ENCODE data around the gene NOS3.

NOS3 gene

DNA sequence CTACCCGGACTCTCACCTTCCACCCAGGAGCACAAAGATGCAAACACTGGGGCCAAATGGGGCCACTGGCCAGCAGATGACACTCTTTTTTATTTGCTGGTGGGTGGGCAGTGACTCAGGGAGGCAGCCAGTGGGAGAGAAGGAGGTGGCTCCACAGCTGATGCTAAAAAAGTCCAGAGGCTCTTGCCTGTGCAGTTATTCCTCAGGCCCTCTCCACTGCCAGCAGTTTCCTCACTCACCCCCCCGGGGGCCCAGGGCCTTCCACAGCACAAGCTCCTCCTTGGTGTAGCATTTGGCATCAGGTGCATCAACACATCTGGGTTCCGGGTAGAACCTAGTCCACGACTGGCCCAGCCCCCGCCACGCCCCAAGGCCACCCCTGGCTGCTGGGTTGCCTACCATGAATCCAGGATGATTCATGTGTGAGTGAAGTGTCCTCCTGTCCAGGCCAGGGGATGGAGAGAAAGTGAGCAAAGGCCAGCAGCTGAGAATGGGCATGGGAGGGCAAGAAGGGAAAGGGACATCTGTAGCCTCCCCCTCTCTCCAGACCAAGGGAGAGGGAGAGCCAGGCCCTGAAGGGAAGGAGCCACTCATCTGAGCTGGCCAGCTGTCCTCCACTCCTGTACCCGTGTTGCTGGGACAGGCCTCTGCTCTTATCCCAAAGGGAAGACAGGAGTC, 11.0 kb upstream of the NOS3 start:
- no peak for DNase-seq (ENCODE audit: low read depth)

DNA sequence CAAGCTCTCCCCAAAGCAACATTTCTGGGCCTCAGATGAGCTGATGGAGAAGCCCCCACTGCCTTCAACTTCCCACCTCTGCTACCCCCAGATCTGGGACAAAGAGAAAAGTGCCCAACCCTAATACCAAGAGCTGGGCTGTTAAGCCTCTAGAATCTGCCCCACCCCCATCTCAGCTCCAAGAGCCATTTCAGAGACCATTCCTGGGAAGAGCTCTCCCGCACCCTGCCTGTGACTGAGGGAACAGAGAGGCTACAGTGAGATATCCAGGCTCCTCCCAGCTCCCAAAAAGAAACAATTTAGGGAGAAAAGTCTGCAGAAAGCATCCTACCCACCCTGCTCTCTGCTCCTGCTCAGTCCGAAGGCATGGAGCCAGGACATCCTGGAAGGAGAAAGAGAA, 10.2 kb upstream of the NOS3 start:
- DNase-seq (ENCODE audit: low read depth) = no peak

DNA sequence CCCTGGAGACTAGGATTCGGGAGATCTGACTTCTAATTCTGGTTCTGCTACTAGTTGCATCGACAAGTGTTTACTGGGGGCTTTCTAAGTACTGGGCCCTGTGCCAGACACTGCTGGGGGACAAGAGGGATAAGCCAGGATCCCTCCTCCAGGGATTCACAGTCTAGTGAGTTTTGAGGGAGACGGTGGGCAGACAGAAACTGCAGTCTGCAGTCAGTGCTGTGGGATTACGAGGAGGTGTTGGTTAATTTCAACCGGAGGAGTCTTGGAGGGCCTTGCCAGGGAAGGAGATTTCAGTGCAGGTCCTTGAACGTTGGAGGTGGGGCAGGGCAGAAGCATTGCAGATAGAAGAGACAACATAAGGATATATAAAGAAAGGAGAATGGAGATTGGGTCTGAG, 9.2 kb upstream of the NOS3 start:
- DNase-seq (ENCODE audit: low read depth) = no peak

DNA sequence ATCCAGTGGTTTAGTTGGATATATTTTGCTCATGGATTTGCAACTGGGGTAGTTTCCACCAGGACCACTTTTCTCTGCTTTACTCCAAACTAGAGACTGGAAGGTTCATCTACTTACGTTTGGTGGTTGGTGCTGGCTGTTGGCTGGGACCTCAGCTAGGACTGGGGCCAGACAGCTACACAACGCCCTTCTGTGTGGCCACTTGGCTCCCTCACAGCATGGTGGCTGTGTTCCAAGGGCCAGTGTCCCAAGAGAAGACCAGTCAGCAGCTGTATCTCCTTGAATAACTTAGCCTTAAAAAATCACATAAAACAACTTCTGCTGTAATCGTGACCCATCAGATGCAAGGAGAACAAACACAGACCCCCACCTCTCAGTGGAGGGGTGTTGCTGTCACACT, 8.5 kb upstream of the NOS3 start:
- DNase-seq (ENCODE audit: low read depth) = no peak

DNA sequence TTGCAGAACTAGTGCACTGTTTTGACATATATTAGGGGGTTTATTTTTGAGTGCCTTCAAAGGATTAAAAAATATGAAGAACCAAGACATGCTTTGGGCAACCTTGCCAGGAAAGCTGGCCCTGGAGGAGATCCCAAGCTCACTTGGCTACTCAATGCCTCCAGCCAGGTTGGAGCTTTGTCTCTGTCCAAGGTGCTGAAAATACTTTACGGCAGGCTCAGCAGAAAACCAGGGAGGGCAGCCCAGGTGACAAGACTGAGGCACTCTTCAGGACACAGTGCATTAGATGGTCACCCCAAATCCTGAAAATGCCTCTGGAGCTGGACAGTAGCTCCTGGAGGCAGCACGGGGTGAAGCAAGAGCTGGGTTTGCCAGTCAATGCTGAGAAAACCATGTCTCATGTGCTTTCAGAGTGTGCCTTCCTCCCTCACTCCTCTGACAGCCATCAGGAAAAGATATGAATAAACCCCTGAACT, 6.9 kb upstream of the NOS3 start:
- DNase-seq (ENCODE audit: low read depth) = peak; percentile 39

DNA sequence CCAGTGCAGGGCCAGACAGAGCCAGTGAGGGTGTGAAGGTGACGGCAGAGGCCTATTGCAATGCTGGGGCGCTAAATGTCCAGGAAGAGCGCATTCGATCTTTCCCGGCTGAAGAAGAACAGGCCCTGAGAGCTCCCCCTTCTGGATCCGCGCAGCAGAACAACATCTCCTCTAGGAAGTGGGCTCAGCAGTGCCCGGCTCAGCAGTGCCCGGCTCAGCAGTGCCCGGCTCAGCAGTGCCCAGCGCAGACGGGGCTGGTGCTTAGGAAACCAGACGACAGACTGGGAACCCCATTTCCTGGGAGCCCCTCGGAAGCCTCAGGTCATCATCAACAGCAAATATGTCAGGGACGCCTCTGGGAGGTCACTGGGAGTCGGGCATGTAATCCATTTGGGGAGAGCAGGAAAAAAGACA, 4.7 kb upstream of the NOS3 start:
- peak; percentile 66 for DNase-seq (ENCODE audit: low read depth)

DNA sequence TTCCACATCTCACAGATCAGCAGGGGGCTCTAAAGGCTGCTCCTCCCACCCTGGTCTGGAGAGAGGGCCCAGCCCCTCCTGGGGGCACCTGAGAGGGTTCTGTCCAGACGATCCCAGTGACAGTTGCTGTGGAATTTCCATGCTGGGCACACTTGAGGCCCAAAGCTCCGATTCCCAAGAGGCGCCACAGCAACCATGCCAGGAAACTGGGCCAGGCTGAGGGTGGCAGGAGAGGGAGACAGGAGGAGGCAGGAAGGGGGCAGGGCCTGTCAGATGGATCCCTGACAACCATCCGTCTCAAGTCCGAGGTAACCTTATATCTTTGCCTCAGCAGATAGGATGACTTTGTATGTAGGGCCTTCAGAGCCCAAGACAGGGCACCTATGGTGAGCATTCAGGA, 4.3 kb upstream of the NOS3 start:
- DNase-seq (ENCODE audit: low read depth) = no peak

DNA sequence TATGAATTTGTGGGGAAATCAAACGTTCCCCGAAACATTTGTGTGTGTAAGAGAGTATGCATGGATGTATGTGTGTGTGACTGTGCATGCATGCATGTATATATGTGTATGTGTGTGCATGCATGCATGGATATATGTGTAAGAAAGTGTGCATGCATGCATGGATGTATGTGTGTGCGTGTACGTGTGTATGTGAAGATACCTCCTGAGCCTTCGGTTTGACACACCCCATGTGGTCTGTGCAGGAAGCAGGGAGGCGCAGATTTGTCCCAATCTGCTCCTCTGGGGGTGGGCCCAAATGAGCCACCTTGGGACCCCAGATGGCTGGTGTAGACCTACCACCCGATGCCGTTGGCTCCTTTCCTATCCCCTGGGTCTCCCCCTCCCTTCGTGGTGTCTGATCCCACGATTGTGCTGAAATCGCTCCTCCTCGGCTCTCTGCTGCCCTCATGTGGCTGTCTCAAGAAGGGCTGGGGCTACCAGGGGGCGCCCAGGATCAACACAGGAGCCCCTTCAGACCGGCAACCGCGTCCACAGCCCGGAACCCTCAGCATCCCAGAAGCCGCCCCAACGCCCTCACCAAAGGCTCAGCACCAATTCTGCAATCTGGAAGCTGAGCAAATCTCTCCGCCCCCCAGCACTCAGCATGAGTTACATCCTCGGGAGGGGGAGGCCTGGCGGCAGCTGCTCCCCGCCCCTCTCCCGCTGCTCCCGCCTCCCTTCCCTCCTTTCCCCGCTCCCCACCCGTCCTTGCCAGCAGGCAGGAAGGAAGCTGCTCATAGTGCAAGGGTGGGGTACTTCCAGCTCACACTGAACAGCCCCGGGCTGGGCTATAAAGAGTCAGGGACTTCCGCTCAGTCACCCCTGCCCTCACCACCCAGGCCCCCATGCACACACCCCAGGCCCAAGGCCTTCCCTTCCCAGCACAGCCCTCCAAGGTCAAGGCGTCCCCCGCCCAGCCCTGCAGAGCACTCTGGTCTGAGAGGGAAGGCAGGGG, 2.3 kb upstream of the NOS3 start:
- DNase-seq (ENCODE audit: low read depth) = peak; percentile 47

DNA sequence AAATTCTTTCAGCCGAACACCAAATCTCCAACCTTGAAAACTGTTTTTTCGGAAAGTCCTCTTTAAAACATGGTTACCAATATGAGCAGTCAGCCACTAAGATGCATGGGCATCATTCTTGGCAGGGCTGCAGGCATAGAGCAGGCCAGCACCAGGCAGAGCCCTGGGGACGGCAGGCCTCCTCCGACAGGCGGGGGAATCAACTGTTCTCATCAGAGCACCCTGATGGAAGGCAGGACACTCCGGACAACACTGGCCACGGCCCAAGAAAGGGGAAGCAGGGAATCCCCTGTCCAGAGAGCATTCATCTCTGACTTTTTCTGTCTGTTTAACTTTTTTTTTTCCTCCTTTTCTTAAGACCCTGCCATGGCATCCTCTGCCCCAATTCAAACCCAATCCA, 1.4 kb upstream of the NOS3 start:
- no peak for DNase-seq (ENCODE audit: low read depth)

DNA sequence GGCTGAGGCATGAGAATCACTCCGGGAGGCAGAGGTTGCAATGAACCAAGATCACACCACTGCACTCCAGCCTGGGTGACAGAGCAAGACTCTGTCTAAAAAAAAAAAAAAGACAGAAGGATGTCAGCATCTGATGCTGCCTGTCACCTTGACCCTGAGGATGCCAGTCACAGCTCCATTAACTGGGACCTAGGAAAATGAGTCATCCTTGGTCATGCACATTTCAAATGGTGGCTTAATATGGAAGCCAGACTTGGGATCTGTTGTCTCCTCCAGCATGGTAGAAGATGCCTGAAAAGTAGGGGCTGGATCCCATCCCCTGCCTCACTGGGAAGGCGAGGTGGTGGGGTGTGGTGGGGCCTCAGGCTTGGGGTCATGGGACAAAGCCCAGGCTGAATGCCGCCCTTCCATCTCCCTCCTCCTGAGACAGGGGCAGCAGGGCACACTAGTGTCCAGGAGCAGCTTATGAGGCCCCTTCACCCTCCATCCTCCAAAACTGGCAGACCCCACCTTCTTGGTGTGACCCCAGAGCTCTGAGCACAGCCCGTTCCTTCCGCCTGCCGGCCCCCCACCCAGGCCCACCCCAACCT, 1.3 kb downstream of the NOS3 start:
- no peak for DNase-seq (ENCODE audit: low read depth)

DNA sequence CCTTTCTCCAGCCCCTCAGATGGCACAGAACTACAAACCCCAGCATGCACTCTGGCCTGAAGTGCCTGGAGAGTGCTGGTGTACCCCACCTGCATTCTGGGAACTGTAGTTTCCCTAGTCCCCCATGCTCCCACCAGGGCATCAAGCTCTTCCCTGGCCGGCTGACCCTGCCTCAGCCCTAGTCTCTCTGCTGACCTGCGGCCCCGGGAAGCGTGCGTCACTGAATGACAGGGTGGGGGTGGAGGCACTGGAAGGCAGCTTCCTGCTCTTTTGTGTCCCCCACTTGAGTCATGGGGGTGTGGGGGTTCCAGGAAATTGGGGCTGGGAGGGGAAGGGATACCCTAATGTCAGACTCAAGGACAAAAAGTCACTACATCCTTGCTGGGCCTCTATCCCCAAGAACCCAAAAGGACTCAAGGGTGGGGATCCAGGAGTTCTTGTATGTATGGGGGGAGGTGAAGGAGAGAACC, 2.1 kb downstream of the NOS3 start:
- peak; percentile 47 for DNase-seq (ENCODE audit: low read depth)

DNA sequence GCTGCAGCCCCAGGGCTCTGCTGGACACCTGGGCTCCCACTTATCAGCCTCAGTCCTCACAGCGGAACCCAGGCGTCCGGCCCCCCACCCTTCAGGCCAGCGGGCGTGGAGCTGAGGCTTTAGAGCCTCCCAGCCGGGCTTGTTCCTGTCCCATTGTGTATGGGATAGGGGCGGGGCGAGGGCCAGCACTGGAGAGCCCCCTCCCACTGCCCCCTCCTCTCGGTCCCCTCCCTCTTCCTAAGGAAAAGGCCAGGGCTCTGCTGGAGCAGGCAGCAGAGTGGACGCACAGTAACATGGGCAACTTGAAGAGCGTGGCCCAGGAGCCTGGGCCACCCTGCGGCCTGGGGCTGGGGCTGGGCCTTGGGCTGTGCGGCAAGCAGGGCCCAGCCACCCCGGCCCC, 2.7 kb downstream of the NOS3 start:
- DNase-seq (ENCODE audit: low read depth) = no peak

DNA sequence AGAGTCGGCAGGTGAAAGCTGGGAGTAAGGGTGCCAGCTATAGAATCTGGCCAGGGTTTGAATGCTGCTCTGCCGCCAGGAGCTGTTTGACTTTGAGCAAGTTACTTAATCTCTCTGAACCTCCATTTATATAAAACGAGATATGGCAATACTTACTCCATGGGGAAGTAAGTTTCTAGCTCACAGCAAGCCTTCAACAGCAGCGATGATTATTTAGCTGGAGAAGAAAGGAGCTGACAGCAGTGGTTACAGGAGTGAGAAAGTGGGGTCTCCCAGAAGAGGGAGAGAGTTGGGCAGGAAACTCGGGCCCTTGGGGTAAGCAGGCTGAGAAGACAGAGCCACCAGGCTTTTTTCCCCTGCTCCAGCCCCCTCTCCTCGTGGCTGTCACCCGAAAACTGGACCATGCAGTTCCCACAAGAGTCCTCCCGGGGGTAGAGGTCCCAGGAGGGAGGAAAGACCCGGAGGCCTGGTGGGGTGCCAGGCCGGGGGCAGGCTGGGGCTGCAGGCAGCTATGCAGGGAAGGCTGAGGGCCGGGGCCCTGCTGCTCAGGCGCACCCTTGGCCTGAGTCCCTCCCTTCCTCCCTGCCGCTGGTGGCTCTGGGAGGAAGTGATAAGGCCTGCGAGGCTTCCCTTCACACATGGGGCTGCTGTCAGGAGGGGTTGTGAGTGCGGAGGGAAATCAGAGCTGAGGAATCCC, 3.5 kb downstream of the NOS3 start:
- no peak for DNase-seq (ENCODE audit: low read depth)

DNA sequence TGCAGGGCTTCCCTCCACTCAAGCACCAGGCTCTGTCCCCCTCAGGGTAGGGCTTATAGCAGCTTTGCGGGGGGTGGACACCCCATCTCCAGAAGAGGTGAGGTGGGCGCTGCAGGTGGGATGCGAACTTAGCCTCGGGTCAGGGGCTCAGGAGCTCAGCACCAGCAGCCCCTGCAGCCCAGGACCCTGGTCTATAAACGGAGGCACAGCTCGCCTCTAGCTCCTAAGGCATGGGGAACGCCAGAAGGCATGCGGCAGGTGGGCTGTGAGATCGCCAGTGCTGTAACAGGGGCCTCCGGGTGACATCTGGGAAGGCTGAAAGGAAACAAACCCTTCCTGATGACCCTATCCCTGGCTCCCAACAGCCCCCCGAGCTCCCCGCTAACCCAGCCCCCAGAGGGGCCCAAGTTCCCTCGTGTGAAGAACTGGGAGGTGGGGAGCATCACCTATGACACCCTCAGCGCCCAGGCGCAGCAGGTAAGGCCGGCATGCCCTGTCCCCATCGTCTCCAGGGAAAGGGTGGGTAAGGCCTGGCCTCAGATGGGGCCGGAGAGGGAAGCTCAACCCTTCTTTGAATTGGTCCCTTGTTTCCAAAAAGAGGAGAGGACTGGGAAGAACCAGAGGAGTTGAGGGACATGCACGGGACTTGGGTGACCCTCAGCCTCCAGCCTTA, 4.2 kb downstream of the NOS3 start:
- DNase-seq (ENCODE audit: low read depth) = no peak

DNA sequence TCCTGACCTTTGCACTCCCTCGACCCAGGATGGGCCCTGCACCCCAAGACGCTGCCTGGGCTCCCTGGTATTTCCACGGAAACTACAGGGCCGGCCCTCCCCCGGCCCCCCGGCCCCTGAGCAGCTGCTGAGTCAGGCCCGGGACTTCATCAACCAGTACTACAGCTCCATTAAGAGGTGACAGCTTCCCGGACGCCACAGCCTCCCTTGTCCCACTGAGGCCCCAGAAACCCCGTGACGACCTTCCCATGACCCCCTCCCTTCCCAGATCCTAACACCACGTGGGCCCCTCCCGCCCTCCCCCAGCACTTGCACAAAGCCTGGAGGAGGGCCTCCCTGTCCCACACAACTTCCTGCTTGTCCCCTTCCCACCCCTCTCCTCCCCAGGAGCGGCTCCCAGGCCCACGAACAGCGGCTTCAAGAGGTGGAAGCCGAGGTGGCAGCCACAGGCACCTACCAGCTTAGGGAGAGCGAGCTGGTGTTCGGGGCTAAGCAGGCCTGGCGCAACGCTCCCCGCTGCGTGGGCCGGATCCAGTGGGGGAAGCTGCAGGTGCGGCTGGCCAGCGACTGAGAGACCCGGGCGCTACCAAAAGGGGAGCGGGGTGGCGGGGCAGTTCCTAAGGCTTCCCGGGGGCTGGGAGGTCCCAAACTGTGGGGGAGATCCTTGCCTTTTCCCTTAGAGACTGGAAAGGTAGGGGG, 5.7 kb downstream of the NOS3 start:
- DNase-seq (ENCODE audit: low read depth) = no peak

DNA sequence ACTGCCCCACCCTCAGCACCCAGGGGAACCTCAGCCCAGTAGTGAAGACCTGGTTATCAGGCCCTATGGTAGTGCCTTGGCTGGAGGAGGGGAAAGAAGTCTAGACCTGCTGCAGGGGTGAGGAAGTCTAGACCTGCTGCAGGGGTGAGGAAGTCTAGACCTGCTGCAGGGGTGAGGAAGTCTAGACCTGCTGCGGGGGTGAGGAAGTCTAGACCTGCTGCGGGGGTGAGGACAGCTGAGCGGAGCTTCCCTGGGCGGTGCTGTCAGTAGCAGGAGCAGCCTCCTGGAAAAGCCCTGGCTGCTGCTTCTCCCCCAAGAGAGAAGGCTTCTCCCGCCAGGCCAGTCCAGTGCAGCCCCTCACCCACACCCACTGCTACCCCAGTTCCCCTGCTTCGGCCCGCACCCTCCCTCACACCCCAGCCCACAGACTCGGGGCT, 6.3 kb downstream of the NOS3 start:
- no peak for DNase-seq (ENCODE audit: low read depth)

DNA sequence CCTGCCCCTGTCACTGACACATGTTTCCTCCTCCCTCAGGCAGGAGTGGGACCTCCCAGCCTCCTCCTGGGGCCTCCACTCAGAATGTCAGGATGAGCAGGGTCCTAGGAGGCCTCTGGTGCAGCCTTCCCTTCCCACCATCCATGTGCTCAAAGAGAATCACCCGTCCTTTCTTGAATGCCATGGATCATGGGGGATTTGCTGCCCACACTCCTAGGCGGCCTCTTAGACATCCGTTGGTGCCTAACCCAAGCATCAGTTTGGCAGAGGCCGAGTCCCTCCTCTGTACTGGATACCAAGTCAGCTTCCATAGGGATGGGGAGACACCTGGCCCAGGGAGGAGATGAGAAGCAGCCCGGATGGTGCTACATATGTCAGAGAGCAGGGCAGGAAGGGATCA, 7.0 kb downstream of the NOS3 start:
- DNase-seq (ENCODE audit: low read depth) = no peak

DNA sequence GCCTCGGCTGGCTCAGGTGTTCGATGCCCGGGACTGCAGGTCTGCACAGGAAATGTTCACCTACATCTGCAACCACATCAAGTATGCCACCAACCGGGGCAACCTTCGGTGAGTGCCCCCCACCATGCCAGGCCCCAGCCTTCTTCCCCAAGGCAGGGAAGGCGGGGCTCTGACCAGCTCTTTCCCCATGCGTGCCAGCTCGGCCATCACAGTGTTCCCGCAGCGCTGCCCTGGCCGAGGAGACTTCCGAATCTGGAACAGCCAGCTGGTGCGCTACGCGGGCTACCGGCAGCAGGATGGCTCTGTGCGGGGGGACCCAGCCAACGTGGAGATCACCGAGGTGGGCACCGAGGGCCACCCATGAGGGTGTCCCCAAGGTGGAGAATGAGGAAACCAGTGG, 7.5 kb downstream of the NOS3 start:
- DNase-seq (ENCODE audit: low read depth) = no peak

DNA sequence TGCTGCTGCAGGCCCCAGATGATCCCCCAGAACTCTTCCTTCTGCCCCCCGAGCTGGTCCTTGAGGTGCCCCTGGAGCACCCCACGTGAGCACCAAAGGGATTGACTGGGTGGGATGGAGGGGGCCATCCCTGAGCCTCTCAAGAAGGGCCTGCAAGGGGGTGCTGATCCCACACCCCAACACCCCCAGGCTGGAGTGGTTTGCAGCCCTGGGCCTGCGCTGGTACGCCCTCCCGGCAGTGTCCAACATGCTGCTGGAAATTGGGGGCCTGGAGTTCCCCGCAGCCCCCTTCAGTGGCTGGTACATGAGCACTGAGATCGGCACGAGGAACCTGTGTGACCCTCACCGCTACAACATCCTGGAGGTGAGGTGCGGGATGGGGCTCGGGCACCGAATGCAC, 8.2 kb downstream of the NOS3 start:
- no peak for DNase-seq (ENCODE audit: low read depth)

DNA sequence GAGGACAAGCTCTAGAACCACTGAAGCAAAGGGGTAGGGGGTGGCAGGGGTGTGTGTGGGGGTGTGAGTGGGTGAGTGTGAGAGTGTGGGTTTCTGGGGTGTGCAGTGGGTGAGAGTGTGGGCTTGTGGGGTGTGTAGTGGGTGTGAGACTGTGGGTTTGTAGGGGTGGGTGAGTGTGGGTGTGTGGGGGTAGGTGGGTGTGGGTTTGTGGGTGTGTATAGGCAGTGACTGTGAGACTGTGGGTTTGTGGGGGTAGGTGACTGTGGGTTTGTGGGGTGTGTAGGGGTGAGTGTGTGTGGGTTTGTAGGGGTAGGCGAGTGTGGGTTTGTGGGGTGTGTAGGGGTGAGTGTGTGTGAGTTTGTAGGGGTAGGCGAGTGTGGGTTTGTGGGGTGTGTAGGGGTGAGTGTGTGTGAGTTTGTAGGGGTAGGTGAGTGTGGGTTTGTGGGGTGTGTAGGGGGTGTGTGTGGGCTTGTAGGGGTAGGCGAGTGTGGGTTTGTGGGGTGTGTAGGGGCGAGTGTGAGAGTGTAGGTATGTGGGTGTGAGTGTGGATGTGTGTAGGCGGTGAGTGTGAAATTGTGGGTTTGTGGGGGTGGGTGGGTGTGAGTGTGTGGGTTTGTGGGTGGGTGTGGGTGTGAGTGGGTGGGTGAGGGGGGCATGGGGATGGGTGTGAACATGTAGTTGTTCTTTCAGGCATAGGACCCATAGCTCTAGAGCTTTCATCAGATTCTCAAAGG, 8.8 kb downstream of the NOS3 start:
- DNase-seq (ENCODE audit: low read depth) = no peak

Data from ELR (cell line).